Measurements from ENCODE around the gene TMEM86A.
"Not testable (repeated sequence)": the region's sequence is repeated elsewhere in the genome, so short reads cannot be mapped to it uniquely, and the experiment has no call there.

Gene TMEM86A

GRCh38 chr11:18698341-18699268, at the start of gene TMEM86A:
Gene TMEM86A, plus strand, starts transcription at chr11:18698779. Its CDS starts 108 bp downstream, at chr11:18698887.
- no peak for FAIRE-seq

GRCh38 chr11:18650353-18650752, 48.2 kb upstream of the TMEM86A start:
- no peak for FAIRE-seq

- no peak for FAIRE-seq
These were observed 47.6 kb upstream of the TMEM86A start for GRCh38 chr11:18650859-18651557.

GRCh38 chr11:18657673-18658072, 40.9 kb upstream of the TMEM86A start:
- FAIRE-seq, result no peak

- FAIRE-seq, result not testable (repeated sequence)
These were observed 33.2 kb upstream of the TMEM86A start for GRCh38 chr11:18665353-18665872.

- FAIRE-seq, result no peak
These were observed 30.4 kb upstream of the TMEM86A start for GRCh38 chr11:18668131-18668530.

- no peak for FAIRE-seq
These were observed 29.4 kb upstream of the TMEM86A start for GRCh38 chr11:18669219-18669596.

GRCh38 chr11:18669711-18670110, 28.9 kb upstream of the TMEM86A start:
- FAIRE-seq, result no peak

GRCh38 chr11:18671246-18671645, 27.3 kb upstream of the TMEM86A start:
- no peak for FAIRE-seq

GRCh38 chr11:18672209-18672608, 26.4 kb upstream of the TMEM86A start:
- FAIRE-seq, result not testable (repeated sequence)

- no peak for FAIRE-seq
These were observed 21.8 kb upstream of the TMEM86A start for GRCh38 chr11:18676803-18677202.

- FAIRE-seq, result no peak
These were observed 21.0 kb upstream of the TMEM86A start for GRCh38 chr11:18677560-18677959.

GRCh38 chr11:18681949-18682348, 16.6 kb upstream of the TMEM86A start:
- not testable (repeated sequence) for FAIRE-seq

- no peak for FAIRE-seq
These were observed 16.1 kb upstream of the TMEM86A start for GRCh38 chr11:18682466-18682865.

GRCh38 chr11:18684267-18684666, 14.3 kb upstream of the TMEM86A start:
- FAIRE-seq, result no peak

GRCh38 chr11:18691467-18692140, 7.0 kb upstream of the TMEM86A start:
- FAIRE-seq, result not testable (repeated sequence)

- no peak for FAIRE-seq
These were observed 5.4 kb upstream of the TMEM86A start for GRCh38 chr11:18692941-18693760.

- no peak for FAIRE-seq
These were observed 1.8 kb upstream of the TMEM86A start for GRCh38 chr11:18696638-18697225.

- no peak for FAIRE-seq
These were observed 1.0 kb upstream of the TMEM86A start for GRCh38 chr11:18697576-18697975.

GRCh38 chr11:18699269-18699596, 654 bp downstream of the TMEM86A start:
- FAIRE-seq, result no peak

- FAIRE-seq, result no peak
These were observed 1.3 kb downstream of the TMEM86A start for GRCh38 chr11:18699848-18700261.

GRCh38 chr11:18700375-18700774, 1.8 kb downstream of the TMEM86A start:
- no peak for FAIRE-seq

Measured in TTC549 (cell line).